ENCODE results near the gene RNF14. TPM values are rescaled to one million over a fixed set of nuclear protein-coding genes. Genes with fewer than 3 reads are reported as not detected.

Gene RNF14
- total and polyA plus RNA-seq, 2 of the 8 experiments (the other 6 are each of a cell fraction or from before 2014, with no cell fraction given), result 4.7 to 20.2 TPM

GRCh38 chr5:141960449-141961323 lies 8.2 kb upstream of the RNF14 start (continued):
- TF ChIP-seq, protein P1, sequence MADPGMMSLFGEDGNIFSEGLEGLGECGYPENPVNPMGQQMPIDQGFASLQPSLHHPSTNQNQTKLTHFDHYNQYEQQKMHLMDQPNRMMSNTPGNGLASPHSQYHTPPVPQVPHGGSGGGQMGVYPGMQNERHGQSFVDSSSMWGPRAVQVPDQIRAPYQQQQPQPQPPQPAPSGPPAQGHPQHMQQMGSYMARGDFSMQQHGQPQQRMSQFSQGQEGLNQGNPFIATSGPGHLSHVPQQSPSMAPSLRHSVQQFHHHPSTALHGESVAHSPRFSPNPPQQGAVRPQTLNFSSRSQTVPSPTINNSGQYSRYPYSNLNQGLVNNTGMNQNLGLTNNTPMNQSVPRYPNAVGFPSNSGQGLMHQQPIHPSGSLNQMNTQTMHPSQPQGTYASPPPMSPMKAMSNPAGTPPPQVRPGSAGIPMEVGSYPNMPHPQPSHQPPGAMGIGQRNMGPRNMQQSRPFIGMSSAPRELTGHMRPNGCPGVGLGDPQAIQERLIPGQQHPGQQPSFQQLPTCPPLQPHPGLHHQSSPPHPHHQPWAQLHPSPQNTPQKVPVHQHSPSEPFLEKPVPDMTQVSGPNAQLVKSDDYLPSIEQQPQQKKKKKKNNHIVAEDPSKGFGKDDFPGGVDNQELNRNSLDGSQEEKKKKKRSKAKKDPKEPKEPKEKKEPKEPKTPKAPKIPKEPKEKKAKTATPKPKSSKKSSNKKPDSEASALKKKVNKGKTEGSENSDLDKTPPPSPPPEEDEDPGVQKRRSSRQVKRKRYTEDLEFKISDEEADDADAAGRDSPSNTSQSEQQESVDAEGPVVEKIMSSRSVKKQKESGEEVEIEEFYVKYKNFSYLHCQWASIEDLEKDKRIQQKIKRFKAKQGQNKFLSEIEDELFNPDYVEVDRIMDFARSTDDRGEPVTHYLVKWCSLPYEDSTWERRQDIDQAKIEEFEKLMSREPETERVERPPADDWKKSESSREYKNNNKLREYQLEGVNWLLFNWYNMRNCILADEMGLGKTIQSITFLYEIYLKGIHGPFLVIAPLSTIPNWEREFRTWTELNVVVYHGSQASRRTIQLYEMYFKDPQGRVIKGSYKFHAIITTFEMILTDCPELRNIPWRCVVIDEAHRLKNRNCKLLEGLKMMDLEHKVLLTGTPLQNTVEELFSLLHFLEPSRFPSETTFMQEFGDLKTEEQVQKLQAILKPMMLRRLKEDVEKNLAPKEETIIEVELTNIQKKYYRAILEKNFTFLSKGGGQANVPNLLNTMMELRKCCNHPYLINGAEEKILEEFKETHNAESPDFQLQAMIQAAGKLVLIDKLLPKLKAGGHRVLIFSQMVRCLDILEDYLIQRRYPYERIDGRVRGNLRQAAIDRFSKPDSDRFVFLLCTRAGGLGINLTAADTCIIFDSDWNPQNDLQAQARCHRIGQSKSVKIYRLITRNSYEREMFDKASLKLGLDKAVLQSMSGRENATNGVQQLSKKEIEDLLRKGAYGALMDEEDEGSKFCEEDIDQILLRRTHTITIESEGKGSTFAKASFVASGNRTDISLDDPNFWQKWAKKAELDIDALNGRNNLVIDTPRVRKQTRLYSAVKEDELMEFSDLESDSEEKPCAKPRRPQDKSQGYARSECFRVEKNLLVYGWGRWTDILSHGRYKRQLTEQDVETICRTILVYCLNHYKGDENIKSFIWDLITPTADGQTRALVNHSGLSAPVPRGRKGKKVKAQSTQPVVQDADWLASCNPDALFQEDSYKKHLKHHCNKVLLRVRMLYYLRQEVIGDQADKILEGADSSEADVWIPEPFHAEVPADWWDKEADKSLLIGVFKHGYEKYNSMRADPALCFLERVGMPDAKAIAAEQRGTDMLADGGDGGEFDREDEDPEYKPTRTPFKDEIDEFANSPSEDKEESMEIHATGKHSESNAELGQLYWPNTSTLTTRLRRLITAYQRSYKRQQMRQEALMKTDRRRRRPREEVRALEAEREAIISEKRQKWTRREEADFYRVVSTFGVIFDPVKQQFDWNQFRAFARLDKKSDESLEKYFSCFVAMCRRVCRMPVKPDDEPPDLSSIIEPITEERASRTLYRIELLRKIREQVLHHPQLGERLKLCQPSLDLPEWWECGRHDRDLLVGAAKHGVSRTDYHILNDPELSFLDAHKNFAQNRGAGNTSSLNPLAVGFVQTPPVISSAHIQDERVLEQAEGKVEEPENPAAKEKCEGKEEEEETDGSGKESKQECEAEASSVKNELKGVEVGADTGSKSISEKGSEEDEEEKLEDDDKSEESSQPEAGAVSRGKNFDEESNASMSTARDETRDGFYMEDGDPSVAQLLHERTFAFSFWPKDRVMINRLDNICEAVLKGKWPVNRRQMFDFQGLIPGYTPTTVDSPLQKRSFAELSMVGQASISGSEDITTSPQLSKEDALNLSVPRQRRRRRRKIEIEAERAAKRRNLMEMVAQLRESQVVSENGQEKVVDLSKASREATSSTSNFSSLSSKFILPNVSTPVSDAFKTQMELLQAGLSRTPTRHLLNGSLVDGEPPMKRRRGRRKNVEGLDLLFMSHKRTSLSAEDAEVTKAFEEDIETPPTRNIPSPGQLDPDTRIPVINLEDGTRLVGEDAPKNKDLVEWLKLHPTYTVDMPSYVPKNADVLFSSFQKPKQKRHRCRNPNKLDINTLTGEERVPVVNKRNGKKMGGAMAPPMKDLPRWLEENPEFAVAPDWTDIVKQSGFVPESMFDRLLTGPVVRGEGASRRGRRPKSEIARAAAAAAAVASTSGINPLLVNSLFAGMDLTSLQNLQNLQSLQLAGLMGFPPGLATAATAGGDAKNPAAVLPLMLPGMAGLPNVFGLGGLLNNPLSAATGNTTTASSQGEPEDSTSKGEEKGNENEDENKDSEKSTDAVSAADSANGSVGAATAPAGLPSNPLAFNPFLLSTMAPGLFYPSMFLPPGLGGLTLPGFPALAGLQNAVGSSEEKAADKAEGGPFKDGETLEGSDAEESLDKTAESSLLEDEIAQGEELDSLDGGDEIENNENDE (IDR thresholded peaks at IDR 0.05; ENCODE audit: insufficient replicate concordance, low read length), result no peak
- TF ChIP-seq NANOG (IDR thresholded peaks at IDR 0.05; ENCODE audit: insufficient read depth, low read depth, low read length, poor library complexity, severe bottlenecking) (no peak), GABPA (IDR thresholded peaks at IDR 0.05; ENCODE audit: borderline replicate concordance, insufficient read depth, low read length) (no peak), TCF12 (IDR thresholded peaks at IDR 0.05; ENCODE audit: low read depth, low read length) (no peak), RFX5 (IDR thresholded peaks at IDR 0.05; ENCODE audit: borderline replicate concordance, low read depth, low read length) (no peak), POLR2A (IDR thresholded peaks at IDR 0.05; ENCODE audit: control extremely low read depth in 1 of 2, low read depth in 2 of 2, low read length in 2 of 2) (no peak), CTCF (IDR thresholded peaks at IDR 0.05; ENCODE audit: control extremely low read depth in 1 of 3, insufficient read depth in 1 of 3, low read depth in 1 of 3, low read length in 3 of 3) (peak; percentile 80 to 91 (median 88))

Data from H1 (cell line).